DND-41 (cell line): ENCODE data around the gene SANBR.

ENCODE experiments used
- EZH2 ChIP-seq: IDR thresholded peaks from 3 replicates; pipeline ENCODE4 v1.6.1; 2012; ENCODE audit warnings: borderline replicate concordance, low read depth, mild to moderate bottlenecking, moderate library complexity, low read length, inconsistent platforms; ENCODE audit not compliant: severe bottlenecking
- TF ChIP-seq, protein P1 (sequence below): IDR thresholded peaks from 2 replicates; pipeline ENCODE4 v1.5.1; 2012; ENCODE audit warnings: borderline replicate concordance, low read length, moderate library complexity, mild to moderate bottlenecking; ENCODE audit not compliant: poor library complexity, severe bottlenecking; ENCODE audit errors: extremely low read depth

DNA sequence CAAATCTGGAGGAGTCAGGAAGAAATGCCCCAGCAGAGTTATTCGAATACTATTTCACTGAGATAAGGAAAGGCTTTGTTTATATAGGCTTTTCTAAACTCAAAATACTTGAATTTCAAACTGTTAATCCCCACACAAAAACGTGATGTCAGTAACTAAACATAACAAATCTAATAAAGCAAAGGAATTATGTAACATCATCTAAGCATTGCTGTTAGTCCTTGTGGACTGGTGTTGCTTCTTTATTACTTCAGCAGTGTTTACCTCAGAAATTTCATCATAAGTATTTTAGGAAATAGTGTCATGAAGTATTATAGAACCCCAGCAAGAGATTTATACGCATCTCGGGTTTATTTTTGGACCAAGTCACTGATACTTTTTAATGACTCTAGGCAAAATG, 19.7 kb upstream of the SANBR start:
- TF ChIP-seq, protein P1, sequence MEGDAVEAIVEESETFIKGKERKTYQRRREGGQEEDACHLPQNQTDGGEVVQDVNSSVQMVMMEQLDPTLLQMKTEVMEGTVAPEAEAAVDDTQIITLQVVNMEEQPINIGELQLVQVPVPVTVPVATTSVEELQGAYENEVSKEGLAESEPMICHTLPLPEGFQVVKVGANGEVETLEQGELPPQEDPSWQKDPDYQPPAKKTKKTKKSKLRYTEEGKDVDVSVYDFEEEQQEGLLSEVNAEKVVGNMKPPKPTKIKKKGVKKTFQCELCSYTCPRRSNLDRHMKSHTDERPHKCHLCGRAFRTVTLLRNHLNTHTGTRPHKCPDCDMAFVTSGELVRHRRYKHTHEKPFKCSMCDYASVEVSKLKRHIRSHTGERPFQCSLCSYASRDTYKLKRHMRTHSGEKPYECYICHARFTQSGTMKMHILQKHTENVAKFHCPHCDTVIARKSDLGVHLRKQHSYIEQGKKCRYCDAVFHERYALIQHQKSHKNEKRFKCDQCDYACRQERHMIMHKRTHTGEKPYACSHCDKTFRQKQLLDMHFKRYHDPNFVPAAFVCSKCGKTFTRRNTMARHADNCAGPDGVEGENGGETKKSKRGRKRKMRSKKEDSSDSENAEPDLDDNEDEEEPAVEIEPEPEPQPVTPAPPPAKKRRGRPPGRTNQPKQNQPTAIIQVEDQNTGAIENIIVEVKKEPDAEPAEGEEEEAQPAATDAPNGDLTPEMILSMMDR, result no peak
- TF ChIP-seq EZH2, result no peak
